Testis (tissue), 3 donors: ENCODE results near the gene ADAMTS14. TPM values are rescaled to one million over a fixed set of nuclear protein-coding genes. Genes with fewer than 3 reads are reported as not detected.

Experiments
- DNase-seq: peaks from one replicate; pipeline ENCODE4 v3.0.0-alpha.2; 2019
- H3K27ac ChIP-seq, 2 donors: fragments of 200-600 bp; sonication (generic); one replicate each; pipeline ENCODE4 v1.5.1; 2019
- H3K27me3 ChIP-seq: fragments of 200-600 bp; sonication (generic); one replicate; pipeline ENCODE4 v1.5.1; 2019
- H3K36me3 ChIP-seq: fragments of 200-600 bp; sonication (generic); one replicate; pipeline ENCODE4 v1.5.1; 2017; ENCODE audit warnings: low read depth; ENCODE audit errors: missing control alignments
- H3K4me1 ChIP-seq: fragments of 200-600 bp; sonication (generic); one replicate; pipeline ENCODE4 v1.5.1; 2019
- H3K4me3 ChIP-seq, 2 donors: fragments of 200-600 bp; sonication (generic); one replicate each; pipeline ENCODE4 v1.5.1; 2017 to 2019
- H3K9me3 ChIP-seq: fragments of 200-600 bp; sonication (generic); one replicate; pipeline ENCODE4 v1.5.1; 2017
- POLR2A ChIP-seq: fragments of 450-650 bp; IDR thresholded peaks from one replicate; pipeline ENCODE4 v1.6.1; 2017; ENCODE audit warnings: antibody characterized with exemption, mild to moderate bottlenecking, moderate library complexity
- WGBS, 2 donors: methylation state at CpG; one replicate each; pipeline ENCODE4 v1.1.5; 2018; 5-methylcytosine and 5-hydroxymethylcytosine counted together
- intact Hi-C: fragments of 100-400 bp; cut with DNase I; formaldehyde crosslinking; loops from one replicate; pipeline ENCODE4 v1.15.1; 2023; ENCODE audit warnings: low total_unique reads
- polyA plus RNA-seq: library from polyadenylated mRNA; stranded (reverse); fragments of 350-450 nt; fragmentation: Illumina TruSeq; extraction: RNeasy Lipid Tissue Mini Kit (QIAGEN cat#74804); gene quantifications from one replicate; pipeline ENCODE4 v1.2.3, GENCODE V29; 2014; ENCODE audit warnings: low read depth, low replicate concordance; ENCODE audit not compliant: insufficient read depth
- total RNA-seq, 2 donors: library from RNA; depleted of rRNA; stranded (reverse); fragments of >200 nt; gene quantifications; one replicate each; pipeline ENCODE4 v1.2.3, GENCODE V29; 2016
- TF ChIP-seq, protein P1 (sequence below), 3 experiments: fragments of 450-650 bp in 2 of 3; fragments of 200-600 bp in 1 of 3; sonication (generic) in 1 of 3; IDR thresholded peaks; one replicate each; pipeline ENCODE4 v1.5.1; 2016 to 2019; ENCODE audit warnings: antibody characterized with exemption in 3 of 3, mild to moderate bottlenecking in 2 of 3, moderate library complexity in 1 of 3

Gene ADAMTS14
- total and polyA plus RNA-seq, 3 donors from 2014 or later: 0.63 to 0.93 (median 0.90) TPM

DNA sequence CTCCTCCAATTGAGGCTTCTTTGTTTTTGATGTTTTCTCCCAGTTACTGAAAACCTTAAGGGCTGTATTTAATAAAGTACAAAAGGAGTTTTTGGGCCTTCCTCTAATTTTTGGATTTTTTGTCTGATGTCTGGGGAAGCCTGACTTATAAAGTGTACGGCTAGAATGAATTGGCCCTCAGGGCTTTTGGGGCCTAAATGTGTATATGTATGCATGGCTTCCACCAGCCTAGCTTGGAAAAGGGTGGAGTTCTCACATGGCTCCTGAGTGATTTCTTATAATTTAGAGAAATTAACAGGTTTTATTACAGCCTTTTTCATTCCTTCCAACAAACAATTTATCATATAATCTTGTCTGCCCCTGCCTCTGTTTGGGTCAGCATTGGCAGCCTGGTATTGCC, 123.3 kb downstream of the ADAMTS14 start:
- Histone ChIP-seq H3K27ac (no peak overlapping the region), H3K4me1 (no peaks in the 10 kb centered on the region), H3K27me3 (no peaks in the 10 kb centered on the region), H3K36me3 (no peaks in the 10 kb centered on the region), H3K9me3 (no peaks in the 10 kb centered on the region), H3K4me3 (no peak overlapping the region)
- 91 to 94% methylated on average over 1 of the region's 1 CpG for WGBS, 2 donors
- TF ChIP-seq POLR2A: no peak
- TF ChIP-seq, protein P1, sequence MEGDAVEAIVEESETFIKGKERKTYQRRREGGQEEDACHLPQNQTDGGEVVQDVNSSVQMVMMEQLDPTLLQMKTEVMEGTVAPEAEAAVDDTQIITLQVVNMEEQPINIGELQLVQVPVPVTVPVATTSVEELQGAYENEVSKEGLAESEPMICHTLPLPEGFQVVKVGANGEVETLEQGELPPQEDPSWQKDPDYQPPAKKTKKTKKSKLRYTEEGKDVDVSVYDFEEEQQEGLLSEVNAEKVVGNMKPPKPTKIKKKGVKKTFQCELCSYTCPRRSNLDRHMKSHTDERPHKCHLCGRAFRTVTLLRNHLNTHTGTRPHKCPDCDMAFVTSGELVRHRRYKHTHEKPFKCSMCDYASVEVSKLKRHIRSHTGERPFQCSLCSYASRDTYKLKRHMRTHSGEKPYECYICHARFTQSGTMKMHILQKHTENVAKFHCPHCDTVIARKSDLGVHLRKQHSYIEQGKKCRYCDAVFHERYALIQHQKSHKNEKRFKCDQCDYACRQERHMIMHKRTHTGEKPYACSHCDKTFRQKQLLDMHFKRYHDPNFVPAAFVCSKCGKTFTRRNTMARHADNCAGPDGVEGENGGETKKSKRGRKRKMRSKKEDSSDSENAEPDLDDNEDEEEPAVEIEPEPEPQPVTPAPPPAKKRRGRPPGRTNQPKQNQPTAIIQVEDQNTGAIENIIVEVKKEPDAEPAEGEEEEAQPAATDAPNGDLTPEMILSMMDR (IDR thresholded peaks at IDR 0.05): no peak
- DNase-seq: no peak
- intact Hi-C loops: no loop called here

GRCh38 chr10:70797840-70798239, 125.5 kb downstream of the ADAMTS14 start:
- Histone ChIP-seq H3K27me3 (no peaks in the 10 kb centered on the region), H3K4me3 (no peak overlapping the region), H3K4me1 (no peaks in the 10 kb centered on the region), H3K27ac (no peak overlapping the region), H3K9me3 (no peaks in the 10 kb centered on the region), H3K36me3 (no peaks in the 10 kb centered on the region)
- DNase-seq: no peak
- WGBS, 2 donors: 77 to 83% methylated on average over 1 to 7 of the region's 7 CpGs
- intact Hi-C loops: no loop called here
- TF ChIP-seq, protein P1 (IDR thresholded peaks at IDR 0.05): no peak
- no peak for TF ChIP-seq POLR2A

DNA sequence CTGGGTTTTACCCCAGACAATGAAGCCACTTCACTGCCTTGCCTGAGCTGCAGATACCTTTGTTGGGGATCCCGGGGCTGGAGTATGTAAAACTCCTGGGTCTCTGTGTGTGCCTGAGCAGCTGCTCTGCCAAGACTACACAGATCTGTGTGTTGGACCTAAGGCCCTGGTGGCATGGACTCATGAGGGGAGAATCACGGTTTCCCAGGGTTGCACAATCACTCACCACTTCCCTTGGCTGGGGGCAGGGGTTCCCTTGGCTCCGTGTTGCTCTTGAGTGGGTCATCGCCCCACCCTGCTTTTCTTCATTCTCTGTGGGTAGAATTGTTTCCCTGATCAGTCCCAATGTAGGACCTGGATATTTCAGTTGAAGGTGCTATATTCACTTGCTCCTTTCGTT, 126.8 kb downstream of the ADAMTS14 start:
- no peak overlapping the region for H3K27ac ChIP-seq
- no peak overlapping the region for H3K4me3 ChIP-seq
- H3K36me3 ChIP-seq: no peaks in the 10 kb centered on the region
- H3K9me3 ChIP-seq: no peaks in the 10 kb centered on the region
- H3K4me1 ChIP-seq: no peaks in the 10 kb centered on the region
- intact Hi-C loops: no loop called here
- TF ChIP-seq, protein P1 (IDR thresholded peaks at IDR 0.05): no peak
- TF ChIP-seq POLR2A: no peak
- WGBS, 2 donors: 56 to 76% methylated on average over 5 of the region's 5 CpGs
- no peak for DNase-seq
- no peaks in the 10 kb centered on the region for H3K27me3 ChIP-seq

- no peaks in the 10 kb centered on the region for H3K27me3 ChIP-seq
- no peak for DNase-seq
- intact Hi-C loops: no loop called here
- no peaks in the 10 kb centered on the region for H3K9me3 ChIP-seq
- 97 to 100% methylated on average over 1 of the region's 1 CpG for WGBS, 2 donors
- no peaks in the 10 kb centered on the region for H3K4me1 ChIP-seq
- no peak for TF ChIP-seq POLR2A
- TF ChIP-seq, protein P1 (IDR thresholded peaks at IDR 0.05): no peak
- H3K36me3 ChIP-seq: no peaks in the 10 kb centered on the region
- no peak overlapping the region for H3K27ac ChIP-seq
- H3K4me3 ChIP-seq: no peak overlapping the region
These were observed 129.5 kb downstream of the ADAMTS14 start for GRCh38 chr10:70801854-70802253.

DNA sequence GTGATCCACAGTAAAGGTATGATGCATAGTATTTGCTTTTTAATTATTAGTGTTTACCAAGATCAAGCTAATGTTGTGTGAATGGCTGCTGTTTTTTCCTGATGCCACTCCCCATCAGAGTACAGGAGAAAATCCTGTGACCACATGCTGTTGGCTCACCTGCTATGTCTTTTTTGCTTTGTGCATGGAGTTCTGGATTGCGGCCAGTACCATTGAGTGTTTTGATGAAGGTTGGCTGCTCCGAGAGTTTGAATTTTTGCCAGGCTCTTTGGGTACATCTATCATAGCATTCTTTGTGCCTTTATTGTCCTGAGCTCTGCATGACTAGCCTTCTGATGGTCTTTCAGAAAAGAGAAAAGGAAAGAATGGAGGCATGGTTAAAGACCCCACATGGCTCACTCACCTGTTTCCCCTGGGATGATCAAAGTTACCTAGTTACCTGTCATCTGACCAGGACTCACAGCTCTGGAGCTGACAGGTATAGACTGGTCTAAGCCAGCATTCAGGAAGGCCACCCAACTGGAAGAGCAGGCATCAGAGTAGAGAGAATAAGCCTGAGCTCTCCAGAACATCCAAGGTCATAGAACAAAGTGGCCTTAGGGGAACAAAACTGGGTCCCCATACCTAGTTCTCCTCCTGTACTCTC, 131.6 kb downstream of the ADAMTS14 start:
- H3K4me1 ChIP-seq: peaks cover 6% of the 10 kb centered on the region
- no peak for TF ChIP-seq POLR2A
- TF ChIP-seq, protein P1 (IDR thresholded peaks at IDR 0.05): no peak
- H3K9me3 ChIP-seq: no peaks in the 10 kb centered on the region
- H3K27ac ChIP-seq: no peak overlapping the region
- no peak for DNase-seq
- intact Hi-C loops: no loop called here
- no peak overlapping the region for H3K4me3 ChIP-seq
- H3K36me3 ChIP-seq: no peaks in the 10 kb centered on the region
- WGBS, 2 donors: 71 to 80% methylated on average over 2 of the region's 2 CpGs
- H3K27me3 ChIP-seq: no peaks in the 10 kb centered on the region
